DND-41 (cell line): ENCODE results near the gene SNX25.

Experiments
- EZH2 ChIP-seq: IDR thresholded peaks from 3 replicates; pipeline ENCODE4 v1.6.1; 2012; ENCODE audit warnings: borderline replicate concordance, low read depth, mild to moderate bottlenecking, moderate library complexity, low read length, inconsistent platforms; ENCODE audit not compliant: severe bottlenecking
- TF ChIP-seq, protein P1 (sequence below): IDR thresholded peaks from 2 replicates; pipeline ENCODE4 v1.5.1; 2012; ENCODE audit warnings: borderline replicate concordance, low read length, moderate library complexity, mild to moderate bottlenecking; ENCODE audit not compliant: poor library complexity, severe bottlenecking; ENCODE audit errors: extremely low read depth

DNA sequence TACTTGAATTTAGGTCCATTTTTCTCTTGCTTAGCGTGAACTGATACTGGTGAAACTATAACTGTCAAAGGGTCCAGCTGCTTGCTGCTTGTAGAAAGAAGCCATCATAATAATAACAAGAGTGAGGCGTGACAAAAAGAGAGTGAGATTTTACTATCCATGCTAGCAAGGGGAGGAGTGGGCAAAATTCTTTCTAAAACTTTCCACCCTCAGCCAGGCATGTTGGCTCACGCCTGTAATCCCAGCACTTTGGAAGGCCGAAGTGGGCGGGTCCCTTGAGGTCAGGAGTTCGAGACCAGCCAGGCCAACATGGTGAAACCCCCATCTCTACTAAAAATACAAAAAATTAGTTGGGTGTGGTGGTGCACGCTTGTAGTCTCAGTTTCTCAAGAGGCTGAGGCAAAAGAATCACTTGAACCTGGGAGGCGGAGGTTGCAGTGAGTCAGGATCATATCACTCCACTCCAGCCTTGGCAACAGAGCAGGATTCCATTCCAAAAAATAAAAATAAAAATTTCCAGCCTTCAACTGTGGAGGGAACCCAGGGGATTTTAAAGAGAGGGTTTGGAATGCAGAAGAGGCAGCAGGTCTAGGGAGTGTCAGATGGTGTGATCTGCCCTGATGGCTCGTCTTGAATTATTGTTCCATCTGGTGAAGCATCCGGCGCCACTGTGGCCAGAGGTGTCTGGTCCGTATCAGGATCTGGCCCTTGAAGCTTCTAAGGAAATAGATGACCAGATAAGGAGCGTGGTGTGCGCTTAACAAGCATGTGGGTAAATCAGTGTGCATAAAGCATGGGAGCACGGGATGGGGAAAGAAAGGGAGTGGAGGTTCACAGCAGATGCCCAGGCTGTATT, 134.6 kb downstream of the SNX25 start:
- TF ChIP-seq, protein P1, sequence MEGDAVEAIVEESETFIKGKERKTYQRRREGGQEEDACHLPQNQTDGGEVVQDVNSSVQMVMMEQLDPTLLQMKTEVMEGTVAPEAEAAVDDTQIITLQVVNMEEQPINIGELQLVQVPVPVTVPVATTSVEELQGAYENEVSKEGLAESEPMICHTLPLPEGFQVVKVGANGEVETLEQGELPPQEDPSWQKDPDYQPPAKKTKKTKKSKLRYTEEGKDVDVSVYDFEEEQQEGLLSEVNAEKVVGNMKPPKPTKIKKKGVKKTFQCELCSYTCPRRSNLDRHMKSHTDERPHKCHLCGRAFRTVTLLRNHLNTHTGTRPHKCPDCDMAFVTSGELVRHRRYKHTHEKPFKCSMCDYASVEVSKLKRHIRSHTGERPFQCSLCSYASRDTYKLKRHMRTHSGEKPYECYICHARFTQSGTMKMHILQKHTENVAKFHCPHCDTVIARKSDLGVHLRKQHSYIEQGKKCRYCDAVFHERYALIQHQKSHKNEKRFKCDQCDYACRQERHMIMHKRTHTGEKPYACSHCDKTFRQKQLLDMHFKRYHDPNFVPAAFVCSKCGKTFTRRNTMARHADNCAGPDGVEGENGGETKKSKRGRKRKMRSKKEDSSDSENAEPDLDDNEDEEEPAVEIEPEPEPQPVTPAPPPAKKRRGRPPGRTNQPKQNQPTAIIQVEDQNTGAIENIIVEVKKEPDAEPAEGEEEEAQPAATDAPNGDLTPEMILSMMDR, result no peak
- no peak for TF ChIP-seq EZH2
